Lung (tissue), 12 donors: ENCODE data around the gene FOXJ3. TPM values are rescaled to one million over a fixed set of nuclear protein-coding genes. Genes with fewer than 3 reads are reported as not detected.
A peak's percentile ranks its signal among the peaks of the same experiment; 100 is the strongest.

Experiments
- ATAC-seq: fragments of 200-7000 bp; cut with Tn5 transposase; one replicate; pipeline ENCODE4 v1.9.1; 2020; ENCODE audit warnings: moderate number of reproducible peaks; ENCODE audit not compliant: insufficient read depth, low FRiP score
- DNase-seq, 3 donors: peaks; one replicate each; pipeline ENCODE4 v3.0.0-alpha.2; 2013 to 2017
- H3K27ac ChIP-seq, 2 donors: one replicate each; pipeline ENCODE4 v1.5.1; 2013; ENCODE audit warnings: mild to moderate bottlenecking in 2 of 2, moderate library complexity in 2 of 2, control low read depth in 1 of 2, inconsistent platforms in 1 of 2, low read depth in 1 of 2, low read length in 1 of 2
- H3K27me3 ChIP-seq, 3 donors: one replicate each; pipeline ENCODE4 v1.5.1; 2013; ENCODE audit warnings: low read length in 2 of 3; ENCODE audit not compliant: control insufficient read depth in 3 of 3, insufficient read depth in 3 of 3
- H3K36me3 ChIP-seq, 4 donors: one replicate each; pipeline ENCODE4 v1.5.1; 2013; ENCODE audit warnings: low read length in 4 of 4, mild to moderate bottlenecking in 1 of 4, moderate library complexity in 1 of 4; ENCODE audit not compliant: control insufficient read depth in 4 of 4, insufficient read depth in 4 of 4
- H3K4me1 ChIP-seq, 5 donors: one replicate each; pipeline ENCODE4 v1.5.1; 2013; ENCODE audit warnings: low read length in 5 of 5, mild to moderate bottlenecking in 2 of 5, moderate library complexity in 1 of 5; ENCODE audit not compliant: control insufficient read depth in 5 of 5, insufficient read depth in 5 of 5
- H3K4me3 ChIP-seq: one replicate; pipeline ENCODE4 v1.5.1; 2013; ENCODE audit warnings: mild to moderate bottlenecking, control low read depth, moderate library complexity
- H3K9ac ChIP-seq, 2 donors: one replicate each; pipeline ENCODE4 v1.5.1; 2013; ENCODE audit warnings: low read length in 2 of 2, control low read depth in 1 of 2; ENCODE audit not compliant: insufficient read depth in 1 of 2
- H3K9me3 ChIP-seq, 4 donors: one replicate each; pipeline ENCODE4 v1.5.1; 2013; ENCODE audit warnings: low read length in 3 of 4, mild to moderate bottlenecking in 1 of 4, moderate library complexity in 1 of 4; ENCODE audit not compliant: control insufficient read depth in 4 of 4, insufficient read depth in 3 of 4
- CTCF ChIP-seq: IDR thresholded peaks from 2 replicates; pipeline ENCODE4 v1.5.1; 2012; ENCODE audit warnings: mild to moderate bottlenecking; ENCODE audit errors: control extremely low read depth, extremely low read depth
- WGBS, 2 donors: extraction: QIAGEN DNeasy Blood & Tissue Kit; methylation state at CpG; one replicate each; pipeline ENCODE4 v1.1.7; 2013; 5-methylcytosine and 5-hydroxymethylcytosine counted together
- polyA plus RNA-seq, 2 donors: library from polyadenylated mRNA; stranded (reverse); fragments of 200-250 nt; gene quantifications; one replicate each; pipeline ENCODE4 v1.2.1, GENCODE V29; 2013
- total RNA-seq, 2 donors: library from RNA; depleted of rRNA in 1 of 2; stranded (reverse); fragments of >200 nt in 1 of 2; gene quantifications; one replicate each; pipeline ENCODE4 v1.2.1, GENCODE V29; 2014 to 2021
- donor health status: control.
- donor health status: control.
- donor health status: Bipolar disorder and iron deficiency.
- donor health status: healthy.
- donor health status: DM: yes; HTN: yes; CAD: no.

FOXJ3 gene
- total and polyA plus RNA-seq, 4 donors = 11.9 to 106 (median 26.6) TPM

- Histone ChIP-seq H3K9me3 (no peaks in the 10 kb centered on the region), H3K9ac (no peak overlapping the region), H3K4me3 (no peak overlapping the region), H3K4me1 (peaks cover 0 to 19% (median 7%) of the 10 kb centered on the region in 5 donors), H3K27me3 (no peaks in the 10 kb centered on the region), H3K27ac (no peak overlapping the region), H3K36me3 (peaks cover 2 to 6% (median 3%) of the 10 kb centered on the region in 4 donors)
- WGBS, 2 donors = 71 to 85% methylated on average over 4 of the region's 4 CpGs
- DNase-seq = peak in 2 of 3 donors; percentile 27 to 49
- TF ChIP-seq CTCF = no peak
- ATAC-seq = no peak
These were observed 68.5 kb downstream of the FOXJ3 start for GRCh38 chr1:42266253-42267135.

- no peak for TF ChIP-seq CTCF
- peaks cover 2 to 6% (median 4%) of the 10 kb centered on the region in 4 donors for H3K36me3 ChIP-seq
- H3K9ac ChIP-seq = no peak overlapping the region
- H3K27ac ChIP-seq = no peak overlapping the region
- no peak overlapping the region for H3K4me3 ChIP-seq
- H3K4me1 ChIP-seq = peaks cover 0 to 34% (median 8%) of the 10 kb centered on the region in 5 donors
- DNase-seq (no peak), ATAC-seq (no peak)
- 77 to 79% methylated on average over 4 of the region's 4 CpGs for WGBS, 2 donors
- no peaks in the 10 kb centered on the region for H3K9me3 ChIP-seq
- H3K27me3 ChIP-seq = no peaks in the 10 kb centered on the region
These were observed 70.4 kb downstream of the FOXJ3 start for GRCh38 chr1:42264511-42265190.

- H3K9me3 ChIP-seq = no peaks in the 10 kb centered on the region
- no peak for ATAC-seq
- H3K27me3 ChIP-seq = no peaks in the 10 kb centered on the region
- DNase-seq = no peak
- H3K27ac ChIP-seq = no peak overlapping the region
- H3K36me3 ChIP-seq = peaks cover 0 to 6% (median 4%) of the 10 kb centered on the region in 4 donors
- H3K4me3 ChIP-seq = no peak overlapping the region
- TF ChIP-seq CTCF = no peak
- H3K9ac ChIP-seq = no peak overlapping the region
- H3K4me1 ChIP-seq = peaks cover 0 to 45% (median 23%) of the 10 kb centered on the region in 5 donors
These were observed 72.0 kb downstream of the FOXJ3 start for GRCh38 chr1:42263019-42263418.
